GM12878 (cell line): ENCODE measurements around the gene SLC18A3. TPM values are rescaled to one million over a fixed set of nuclear protein-coding genes. Genes with fewer than 3 reads are reported as not detected.

Experiments used
- ATAC-seq: fragments of 200-7000 bp; cut with Tn5 transposase; 3 replicates; pipeline ENCODE4 v1.9.1; 2020; ENCODE audit warnings: mild to moderate bottlenecking, moderate library complexity
- BruUV-seq: library from RNA; stranded (reverse); fragments of 400-500 nt; replicated peaks from 2 replicates; lab custom pipeline; 2021; lab: Mats Ljungman, UMichigan
- CTCF ChIA-PET: fragments of 300-600 bp; sonication (Branson Sonifier 250); formaldehyde crosslinking; extraction: SDS; loops from one replicate; lab custom pipeline; 2021; ENCODE audit warnings: inconsistent platforms; lab: Yijun Ruan, JAX
- POLR2A ChIA-PET: fragments of 350-600 bp; formaldehyde crosslinking; extraction: SDS; loops from one replicate; lab custom pipeline; 2021; ENCODE audit warnings: inconsistent platforms; lab: Charles Lee
- RAD21 ChIA-PET: fragments of 300-600 bp; sonication (Branson Sonifier 250); formaldehyde crosslinking; loops from one replicate; lab custom pipeline; 2023; ENCODE audit warnings: antibody characterized with exemption; ENCODE audit not compliant: unreplicated experiment; lab: Charles Lee
- SMC1A ChIA-PET: fragments of 300-600 bp; sonication (Branson Sonifier 250); formaldehyde crosslinking; loops from one replicate; lab custom pipeline; 2023; ENCODE audit not compliant: unreplicated experiment, uncharacterized antibody; lab: Charles Lee
- DNase-seq: peaks from one replicate; pipeline ENCODE4 v3.0.0-alpha.2; 2011; ENCODE audit warnings: low read depth, low spot score
- FAIRE-seq: peaks from 3 replicates; lab custom pipeline; 2011; peaks lifted over from hg19 to GRCh38; lab: Jason Lieb, UNC
- H2AFZ ChIP-seq: 2 replicates; pipeline ENCODE4 v1.6.0; 2011; ENCODE audit warnings: low read depth, low read length, control low read depth; ENCODE audit not compliant: control insufficient read depth
- H3K27ac ChIP-seq: 2 replicates; pipeline ENCODE4 v1.5.1; 2011; ENCODE audit warnings: control low read depth; ENCODE audit not compliant: control insufficient read depth, insufficient read depth
- H3K27me3 ChIP-seq, 2 experiments: replicated peaks in 1 of 2; 2 replicates each; pipeline versions ENCODE4 v1.6.0 to v1.6.1; 2011; ENCODE audit warnings: low read length in 1 of 2; ENCODE audit not compliant: control insufficient read depth in 2 of 2, insufficient read depth in 2 of 2
- H3K36me3 ChIP-seq, 2 experiments: 2 replicates each; pipeline ENCODE4 v1.5.1; 2011; ENCODE audit warnings: low read length in 1 of 2; ENCODE audit not compliant: control insufficient read depth in 2 of 2, insufficient read depth in 2 of 2
- H3K4me1 ChIP-seq: 2 replicates; pipeline ENCODE4 v1.6.1; 2011; ENCODE audit warnings: mild to moderate bottlenecking, low read length, moderate library complexity, mixed read lengths; ENCODE audit not compliant: control insufficient read depth, insufficient read depth
- H3K4me2 ChIP-seq: 2 replicates; pipeline ENCODE4 v1.6.0; 2011; ENCODE audit warnings: control low read depth; ENCODE audit not compliant: control insufficient read depth, insufficient read depth
- H3K4me3 ChIP-seq: fragments of 200-600 bp; sonication (generic); 2 replicates; pipeline ENCODE4 v1.5.1; 2016
- H3K79me2 ChIP-seq: 2 replicates; pipeline ENCODE4 v1.6.0; 2011; ENCODE audit warnings: low read length; ENCODE audit not compliant: control insufficient read depth, insufficient read depth
- H3K9ac ChIP-seq: 2 replicates; pipeline ENCODE4 v1.8.0; 2011; ENCODE audit warnings: low read length, control low read depth, mixed read lengths; ENCODE audit not compliant: control insufficient read depth, insufficient read depth
- H3K9me3 ChIP-seq: replicated peaks from 3 replicates; pipeline ENCODE4 v1.5.1; 2011; ENCODE audit warnings: mild to moderate bottlenecking, low read length; ENCODE audit not compliant: control insufficient read depth, insufficient read depth
- H4K20me1 ChIP-seq: 2 replicates; pipeline ENCODE4 v1.6.0; 2011; ENCODE audit not compliant: control insufficient read depth, insufficient read depth
- CHD1 ChIP-seq: IDR thresholded peaks from 2 replicates; pipeline ENCODE4 v1.6.1; 2012; ENCODE audit warnings: low read depth, low read length, improper control_type of control experiment
- EP300 ChIP-seq, 2 experiments: fragments of 150-350 bp in 1 of 2; IDR thresholded peaks; 2 replicates each; pipeline ENCODE4 v1.6.1; 2011 to 2012; ENCODE audit warnings: low read depth in 2 of 2, low read length in 2 of 2, borderline replicate concordance in 1 of 2, improper control_type of control experiment in 1 of 2, inconsistent platforms in 1 of 2; ENCODE audit not compliant: control insufficient read depth in 1 of 2
- GABPA ChIP-seq: IDR thresholded peaks from 2 replicates; pipeline ENCODE4 v1.6.1; 2014; ENCODE audit warnings: antibody characterized with exemption, low read depth, mild to moderate bottlenecking, inconsistent platforms
- IKZF1 ChIP-seq: fragments of 450-650 bp; conservative IDR thresholded peaks from 2 replicates; pipeline ENCODE4 v1.6.1; 2017; ENCODE audit warnings: antibody characterized with exemption, mild to moderate bottlenecking
- KAT2A ChIP-seq: conservative IDR thresholded peaks from 2 replicates; pipeline ENCODE4 v1.6.1; 2011; ENCODE audit warnings: low read depth, low read length; ENCODE audit not compliant: control insufficient read depth
- KDM1A ChIP-seq: fragments of 200-600 bp; sonication (generic); IDR thresholded peaks from 2 replicates; pipeline ENCODE4 v1.6.1; 2016; ENCODE audit warnings: borderline replicate concordance
- MEF2A ChIP-seq: IDR thresholded peaks from 2 replicates; pipeline ENCODE4 v1.6.1; 2011; ENCODE audit warnings: low read depth, mild to moderate bottlenecking, low read length, moderate library complexity; ENCODE audit not compliant: insufficient read depth
- MTA2 ChIP-seq: fragments of 450-650 bp; IDR thresholded peaks from 2 replicates; pipeline ENCODE4 v1.6.1; 2016; ENCODE audit warnings: low read depth, mild to moderate bottlenecking, moderate library complexity
- NRF1 ChIP-seq: conservative IDR thresholded peaks from 2 replicates; pipeline ENCODE4 v1.6.1; 2011; ENCODE audit warnings: mild to moderate bottlenecking, low read depth, low read length, improper control_type of control experiment
- PAX5 ChIP-seq: IDR thresholded peaks from 2 replicates; pipeline ENCODE4 v1.6.1; 2011; ENCODE audit warnings: low read depth, low read length, borderline replicate concordance
- RB1 ChIP-seq: fragments of 450-650 bp; formaldehyde crosslinking; IDR thresholded peaks from 2 replicates; pipeline ENCODE4 v1.6.1; 2017; ENCODE audit warnings: mild to moderate bottlenecking, borderline replicate concordance
- RCOR1 ChIP-seq: conservative IDR thresholded peaks from 2 replicates; pipeline ENCODE4 v1.6.1; 2012; ENCODE audit warnings: low read depth, low read length, improper control_type of control experiment
- SP1 ChIP-seq: IDR thresholded peaks from one replicate; pipeline ENCODE4 v1.6.1; 2011; ENCODE audit warnings: low read depth, low read length
- SREBF1 ChIP-seq: IDR thresholded peaks from 2 replicates; pipeline ENCODE4 v1.6.1; 2012; ENCODE audit warnings: mild to moderate bottlenecking, low read length
- SUZ12 ChIP-seq: fragments of 200-600 bp; sonication (generic); IDR thresholded peaks from one replicate; pipeline ENCODE4 v1.6.1; 2018; ENCODE audit warnings: antibody characterized with exemption, mild to moderate bottlenecking; ENCODE audit not compliant: unreplicated experiment
- TBL1XR1 ChIP-seq: IDR thresholded peaks from 2 replicates; pipeline ENCODE4 v1.6.1; 2012; ENCODE audit warnings: low read depth, low read length, improper control_type of control experiment
- ZNF622 ChIP-seq: fragments of 450-650 bp; IDR thresholded peaks from 2 replicates; pipeline ENCODE4 v1.6.1; 2017; ENCODE audit warnings: mild to moderate bottlenecking, inconsistent platforms
- WGBS: methylation state at CpG from one replicate; pipeline ENCODE4 v1.1.6; 2016; ENCODE audit warnings: low lambda C conversion rate; ENCODE audit not compliant: insufficient replicate concordance, insufficient coverage; ENCODE audit errors: missing lambda C conversion rate; 5-methylcytosine and 5-hydroxymethylcytosine counted together
- in situ Hi-C: fragments of 300-500 bp; cut with MboI; formaldehyde crosslinking; loops from 9 replicates; pipeline ENCODE4 v1.14.3; 2018; ENCODE audit warnings: mixed read lengths
- intact Hi-C: fragments of 100-400 bp; cut with micrococcal nuclease; formaldehyde crosslinking; loops from one replicate; pipeline ENCODE4 v1.14.2; 2022; ENCODE audit not compliant: unreplicated experiment
- polyA plus RNA-seq, 11 experiments: library from polyadenylated mRNA; depleted of rRNA in 4 of 11; unstranded in 6 of 11; stranded (reverse) in 5 of 11; fragments of >200 nt; fragmentation: Nextera tagmentation in 4 of 11; fragmentation: Illumina TruSeq in 1 of 11; extraction: Ambion mirVana in 4 of 11; extraction: Trizol in 1 of 11; gene quantifications; 1 replicate in 1 of 11; 2 replicates in 10 of 11; pipeline versions ENCODE4 v1.2.1 to v1.2.3, GENCODE V29; 2011 to 2016; ENCODE audit warnings: inconsistent platforms in 2 of 11, missing spikeins in 2 of 11, low read depth in 1 of 11
- total RNA-seq, 4 experiments: library from RNA; depleted of rRNA in 3 of 4; stranded (reverse); fragments of >200 nt in 3 of 4; fragmentation: Illumina TruSeq in 1 of 4; extraction: Trizol in 1 of 4; gene quantifications; 2 replicates each; pipeline versions ENCODE4 v1.2.1 to v1.2.3, GENCODE V29; 2013 to 2021
- TF ChIP-seq, protein P1 (sequence below): fragments of 450-650 bp; IDR thresholded peaks from 2 replicates; pipeline ENCODE4 v1.6.1; 2014; ENCODE audit warnings: mild to moderate bottlenecking
- TF ChIP-seq, protein P2 (sequence below): fragments of 450-650 bp; IDR thresholded peaks from 2 replicates; pipeline ENCODE4 v1.6.1; 2016; ENCODE audit warnings: mild to moderate bottlenecking
- TF ChIP-seq, protein P3 (sequence below): IDR thresholded peaks from 2 replicates; pipeline ENCODE4 v1.6.1; 2011; ENCODE audit warnings: mild to moderate bottlenecking, low read depth, low read length, moderate library complexity; ENCODE audit not compliant: insufficient replicate concordance

The SLC18A3 gene
- total and polyA plus RNA-seq, 10 of the 15 experiments (the other 5 are each of a cell fraction or from before 2014, with no cell fraction given): not detected

DNA sequence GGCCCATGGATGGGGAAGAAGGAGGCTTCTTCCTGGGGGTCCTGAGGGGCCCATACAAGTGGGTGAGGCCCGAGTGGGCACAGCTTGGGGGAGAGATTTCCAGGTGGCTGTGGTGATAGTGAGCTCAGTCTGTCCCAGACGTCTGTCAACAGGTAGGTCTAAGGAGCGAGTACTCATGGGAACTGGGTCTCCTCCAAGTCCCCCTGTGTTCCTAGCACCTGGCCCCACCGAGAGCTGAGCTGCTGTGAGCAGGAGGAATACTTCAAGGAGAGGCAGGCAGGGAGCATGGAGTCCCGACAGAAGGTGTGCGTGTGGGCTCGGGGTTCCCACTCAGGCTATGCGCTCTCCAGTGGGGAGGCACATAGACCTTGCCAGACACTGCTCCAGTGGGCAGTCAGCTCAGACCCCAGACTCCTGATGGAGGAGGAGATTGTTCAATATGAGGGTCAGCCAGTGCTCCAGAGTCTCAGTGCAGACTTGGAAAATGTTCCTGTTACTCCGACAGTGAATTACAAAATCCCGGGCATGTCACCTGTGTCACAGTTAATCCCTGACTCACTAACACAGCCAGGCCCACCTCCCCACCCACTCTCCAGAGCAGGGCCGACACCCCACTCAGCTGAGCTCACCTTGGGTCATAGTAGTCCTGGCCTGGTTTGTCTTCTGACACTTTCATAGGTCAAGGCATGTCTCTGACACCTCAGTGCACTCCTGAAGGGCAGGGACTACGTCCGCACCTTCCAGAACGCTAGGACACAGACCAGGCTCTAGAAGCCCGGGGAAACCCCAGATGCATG lies 41.1 kb downstream of the SLC18A3 start:
- TF ChIP-seq PAX5: no peak
- TF ChIP-seq TBL1XR1: no peak
- TF ChIP-seq, protein P1, sequence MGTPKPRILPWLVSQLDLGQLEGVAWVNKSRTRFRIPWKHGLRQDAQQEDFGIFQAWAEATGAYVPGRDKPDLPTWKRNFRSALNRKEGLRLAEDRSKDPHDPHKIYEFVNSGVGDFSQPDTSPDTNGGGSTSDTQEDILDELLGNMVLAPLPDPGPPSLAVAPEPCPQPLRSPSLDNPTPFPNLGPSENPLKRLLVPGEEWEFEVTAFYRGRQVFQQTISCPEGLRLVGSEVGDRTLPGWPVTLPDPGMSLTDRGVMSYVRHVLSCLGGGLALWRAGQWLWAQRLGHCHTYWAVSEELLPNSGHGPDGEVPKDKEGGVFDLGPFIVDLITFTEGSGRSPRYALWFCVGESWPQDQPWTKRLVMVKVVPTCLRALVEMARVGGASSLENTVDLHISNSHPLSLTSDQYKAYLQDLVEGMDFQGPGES: no peak
- no peak for TF ChIP-seq KDM1A
- no peak for TF ChIP-seq EP300 (IDR thresholded peaks at IDR 0.05; ENCODE audit: borderline replicate concordance in 1 of 2, control insufficient read depth in 1 of 2, low read depth in 2 of 2, low read length in 2 of 2)
- TF ChIP-seq NRF1: no peak
- TF ChIP-seq SP1: no peak
- no peak for TF ChIP-seq MTA2
- TF ChIP-seq SREBF1: no peak
- TF ChIP-seq RCOR1: no peak
- no peak for TF ChIP-seq IKZF1
- no peak for TF ChIP-seq KAT2A
- TF ChIP-seq, protein P2, sequence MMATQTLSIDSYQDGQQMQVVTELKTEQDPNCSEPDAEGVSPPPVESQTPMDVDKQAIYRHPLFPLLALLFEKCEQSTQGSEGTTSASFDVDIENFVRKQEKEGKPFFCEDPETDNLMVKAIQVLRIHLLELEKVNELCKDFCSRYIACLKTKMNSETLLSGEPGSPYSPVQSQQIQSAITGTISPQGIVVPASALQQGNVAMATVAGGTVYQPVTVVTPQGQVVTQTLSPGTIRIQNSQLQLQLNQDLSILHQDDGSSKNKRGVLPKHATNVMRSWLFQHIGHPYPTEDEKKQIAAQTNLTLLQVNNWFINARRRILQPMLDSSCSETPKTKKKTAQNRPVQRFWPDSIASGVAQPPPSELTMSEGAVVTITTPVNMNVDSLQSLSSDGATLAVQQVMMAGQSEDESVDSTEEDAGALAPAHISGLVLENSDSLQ: no peak
- no peak for TF ChIP-seq GABPA
- TF ChIP-seq, protein P3, sequence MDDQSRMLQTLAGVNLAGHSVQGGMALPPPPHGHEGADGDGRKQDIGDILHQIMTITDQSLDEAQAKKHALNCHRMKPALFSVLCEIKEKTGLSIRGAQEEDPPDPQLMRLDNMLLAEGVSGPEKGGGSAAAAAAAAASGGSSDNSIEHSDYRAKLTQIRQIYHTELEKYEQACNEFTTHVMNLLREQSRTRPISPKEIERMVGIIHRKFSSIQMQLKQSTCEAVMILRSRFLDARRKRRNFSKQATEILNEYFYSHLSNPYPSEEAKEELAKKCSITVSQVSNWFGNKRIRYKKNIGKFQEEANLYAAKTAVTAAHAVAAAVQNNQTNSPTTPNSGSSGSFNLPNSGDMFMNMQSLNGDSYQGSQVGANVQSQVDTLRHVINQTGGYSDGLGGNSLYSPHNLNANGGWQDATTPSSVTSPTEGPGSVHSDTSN: no peak
- no peak for TF ChIP-seq SUZ12
- TF ChIP-seq RB1: no peak
- no peak for TF ChIP-seq CHD1
- TF ChIP-seq MEF2A: no peak
- no peak for TF ChIP-seq ZNF622
- intact Hi-C loops: no loop called here
- no peak for DNase-seq
- CTCF ChIA-PET: no interaction called here
- no peak overlapping the region for H3K9ac ChIP-seq
- POLR2A ChIA-PET: no interaction called here
- RAD21 ChIA-PET: no interaction called here
- no peak for ATAC-seq
- WGBS: 37% methylated on average over 14 of the region's 15 CpGs
- SMC1A ChIA-PET: interaction anchor here (0.5 kb wide), 1 partner anchor 9 kb away, joined by 3 read pairs; no protein-coding TSS in a partner anchor
- no peaks in the 10 kb centered on the region for H3K36me3 ChIP-seq
- H3K27me3 ChIP-seq: no peaks in the 10 kb centered on the region
- H2AFZ ChIP-seq: no peak overlapping the region
- no peaks in the 10 kb centered on the region for H3K9me3 ChIP-seq
- H3K4me3 ChIP-seq: no peak overlapping the region
- in situ Hi-C loops: no loop called here
- FAIRE-seq: no peak
- H3K4me2 ChIP-seq: no peak overlapping the region
- H3K79me2 ChIP-seq: no peaks in the 10 kb centered on the region
- no peaks in the 10 kb centered on the region for H4K20me1 ChIP-seq
- H3K27ac ChIP-seq: no peak overlapping the region
- no TSS peak for BruUV-seq
- H3K4me1 ChIP-seq: no peaks in the 10 kb centered on the region
